ENCODE measurements around the gene QRICH2. TPM values are rescaled to one million over a fixed set of nuclear protein-coding genes. Genes with fewer than 3 reads are reported as not detected.
A peak's percentile ranks its signal among the peaks of the same experiment; 100 is the strongest.

Gene QRICH2
- total RNA-seq, 1 donor from 2014 or later = 12.2 TPM

GRCh38 chr17:76265624-76266243 lies 42.3 kb downstream of the QRICH2 start:
- peak; percentile 64 for DNase-seq
- H3K27me3 Mint-ChIP-seq (ENCODE audit: unreplicated experiment) = peaks cover 14% of the 10 kb centered on the region
- peak overlapping the region; percentile 78 for H3K4me3 Mint-ChIP-seq (ENCODE audit: unreplicated experiment)
- H3K4me1 Mint-ChIP-seq (ENCODE audit: low read depth, unreplicated experiment) = peaks cover 23% of the 10 kb centered on the region
- no peak overlapping the region for H3K27ac Mint-ChIP-seq (ENCODE audit: unreplicated experiment)
- peaks cover 6% of the 10 kb centered on the region for H3K9me3 Mint-ChIP-seq (ENCODE audit: unreplicated experiment)
- no peaks in the 10 kb centered on the region for H3K36me3 Mint-ChIP-seq (ENCODE audit: unreplicated experiment)
- no peak for TF ChIP-seq CTCF (IDR thresholded peaks at IDR 0.05; ENCODE audit: partially characterized antibody, unreplicated experiment)

- peaks cover 23% of the 10 kb centered on the region for H3K4me1 Mint-ChIP-seq (ENCODE audit: low read depth, unreplicated experiment)
- peaks cover 14% of the 10 kb centered on the region for H3K27me3 Mint-ChIP-seq (ENCODE audit: unreplicated experiment)
Observed at GRCh38 chr17:76264755-76265623, 43.1 kb downstream of the QRICH2 start, which contains the start of gene UBALD2. Gene UBALD2, plus strand, starts transcription at chr17:76265348. Its CDS starts 158 bp downstream, at chr17:76265506.

DNA sequence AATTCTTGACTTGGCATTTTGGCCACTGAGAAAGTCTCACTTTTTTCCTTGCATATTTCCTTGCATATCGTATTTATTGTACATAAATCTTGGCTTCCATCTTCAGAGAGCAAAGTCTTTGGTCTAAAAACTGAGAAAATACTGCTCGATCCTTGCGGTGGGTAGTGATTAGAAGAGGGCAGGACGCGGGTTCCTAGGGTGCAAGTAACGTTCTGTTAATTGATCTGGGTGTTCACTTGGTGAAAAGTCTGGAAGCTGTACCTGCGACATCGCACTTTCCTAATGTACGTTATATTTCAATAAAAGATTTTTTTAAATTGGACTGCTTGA lies 43.7 kb downstream of the QRICH2 start:
- Mint-ChIP-seq H3K27ac (ENCODE audit: unreplicated experiment) (peak overlapping the region; percentile 65), H3K9me3 (ENCODE audit: unreplicated experiment) (peaks cover 6% of the 10 kb centered on the region), H3K4me1 (ENCODE audit: low read depth, unreplicated experiment) (peaks cover 25% of the 10 kb centered on the region), H3K36me3 (ENCODE audit: unreplicated experiment) (no peaks in the 10 kb centered on the region), H3K4me3 (ENCODE audit: unreplicated experiment) (no peak overlapping the region), H3K27me3 (ENCODE audit: unreplicated experiment) (peaks cover 14% of the 10 kb centered on the region)
- DNase-seq = no peak
- TF ChIP-seq CTCF (IDR thresholded peaks at IDR 0.05; ENCODE audit: partially characterized antibody, unreplicated experiment) = no peak

More at GRCh38 chr17:76264755-76265623, 43.1 kb downstream of the QRICH2 start, which contains the start of gene UBALD2:
- Mint-ChIP-seq H3K27ac (ENCODE audit: unreplicated experiment) (peak within 1 kb of the TSS; percentile 65), H3K9me3 (ENCODE audit: unreplicated experiment) (peaks cover 6% of the 10 kb centered on the region), H3K4me3 (ENCODE audit: unreplicated experiment) (peak within 1 kb of the TSS; percentile 88), H3K36me3 (ENCODE audit: unreplicated experiment) (no peaks in the 10 kb centered on the region)
- DNase-seq = peak; percentile 99
- TF ChIP-seq CTCF (IDR thresholded peaks at IDR 0.05; ENCODE audit: partially characterized antibody, unreplicated experiment) = no peak

DNA sequence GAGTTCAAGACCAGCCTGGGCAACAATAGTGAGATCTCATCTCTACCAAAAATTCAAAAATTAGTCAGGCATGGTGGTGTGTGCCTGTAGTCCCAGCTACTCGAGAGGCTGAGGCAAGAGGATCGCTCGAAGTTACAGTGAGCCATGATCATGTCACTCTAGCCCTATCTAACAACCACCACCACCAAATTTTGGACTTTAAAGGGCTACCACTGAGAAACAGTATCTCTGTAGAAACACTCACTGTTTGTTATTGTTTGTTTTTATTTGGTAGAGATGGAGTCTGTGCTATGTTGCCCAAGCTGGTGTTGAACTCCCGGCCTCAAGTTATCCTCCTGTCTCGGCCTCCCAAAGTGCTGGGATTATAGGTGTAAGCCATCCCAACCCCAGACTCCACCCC lies 44.2 kb downstream of the QRICH2 start:
- H3K4me1 Mint-ChIP-seq (ENCODE audit: low read depth, unreplicated experiment) = peaks cover 22% of the 10 kb centered on the region
- H3K36me3 Mint-ChIP-seq (ENCODE audit: unreplicated experiment) = no peaks in the 10 kb centered on the region
- peaks cover 6% of the 10 kb centered on the region for H3K9me3 Mint-ChIP-seq (ENCODE audit: unreplicated experiment)
- no peak overlapping the region for H3K4me3 Mint-ChIP-seq (ENCODE audit: unreplicated experiment)
- no peak overlapping the region for H3K27ac Mint-ChIP-seq (ENCODE audit: unreplicated experiment)
- DNase-seq = no peak
- peaks cover 11% of the 10 kb centered on the region for H3K27me3 Mint-ChIP-seq (ENCODE audit: unreplicated experiment)
- no peak for TF ChIP-seq CTCF (IDR thresholded peaks at IDR 0.05; ENCODE audit: partially characterized antibody, unreplicated experiment)

Measured in glutamatergic neuron (in vitro differentiated cells).